HG02763 (cell line): Measurements from ENCODE around the gene PTGES.
"Not testable (repeated sequence)": the region's sequence is repeated elsewhere in the genome, so short reads cannot be mapped to it uniquely, and the experiment has no call there.

ENCODE experiments used
- ATAC-seq: cut with Tn5 transposase; IDR thresholded peaks from one replicate; pipeline ENCODE4 v1.9.1; 2021; ENCODE audit warnings: mild to moderate bottlenecking, moderate library complexity; ENCODE audit not compliant: unreplicated experiment

PTGES gene, protein sequence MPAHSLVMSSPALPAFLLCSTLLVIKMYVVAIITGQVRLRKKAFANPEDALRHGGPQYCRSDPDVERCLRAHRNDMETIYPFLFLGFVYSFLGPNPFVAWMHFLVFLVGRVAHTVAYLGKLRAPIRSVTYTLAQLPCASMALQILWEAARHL

DNA sequence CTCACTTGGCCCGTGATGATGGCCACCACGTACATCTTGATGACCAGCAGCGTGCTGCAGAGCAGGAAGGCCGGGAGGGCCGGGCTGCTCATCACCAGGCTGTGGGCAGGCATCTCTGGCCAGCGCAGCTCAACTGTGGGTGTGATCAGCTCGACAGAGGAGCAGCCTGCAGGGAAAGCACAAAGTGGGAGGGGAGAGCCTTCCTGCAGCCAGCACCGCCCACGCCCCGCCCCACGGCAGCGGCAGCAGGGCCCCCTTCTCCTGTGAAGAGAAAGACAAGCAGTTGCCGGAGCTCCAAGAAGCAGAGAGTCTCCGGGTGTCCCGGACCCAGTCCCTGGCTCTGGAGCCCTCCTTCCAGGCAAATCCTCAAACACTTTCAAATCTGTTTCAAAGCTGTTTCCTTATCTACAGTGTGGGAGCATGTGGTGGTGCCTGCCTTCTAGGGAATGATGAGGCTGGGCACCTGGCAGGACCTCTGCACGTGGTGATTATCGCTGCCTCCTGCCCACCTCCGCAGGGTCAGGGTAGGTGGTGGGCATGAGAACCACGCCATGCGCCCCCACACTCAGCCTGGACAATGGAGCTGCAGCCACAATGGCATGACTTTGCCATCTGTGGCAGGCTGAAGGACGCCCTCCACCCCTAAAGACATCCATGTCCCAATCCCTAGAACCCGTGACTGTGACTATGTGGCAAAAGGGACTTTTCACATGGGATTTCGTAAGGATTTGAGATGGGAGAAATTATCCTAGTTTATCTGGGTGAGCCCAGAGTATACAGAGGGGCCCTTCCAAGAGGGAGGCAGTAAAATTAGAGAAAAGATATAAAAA lies at the start of gene PTGES:
TSS of gene PTGES (minus strand) at position 143 of the 830 bp plus-strand sequence. CDS start at position 113, 30 bp downstream.
- no peak for ATAC-seq

DNA sequence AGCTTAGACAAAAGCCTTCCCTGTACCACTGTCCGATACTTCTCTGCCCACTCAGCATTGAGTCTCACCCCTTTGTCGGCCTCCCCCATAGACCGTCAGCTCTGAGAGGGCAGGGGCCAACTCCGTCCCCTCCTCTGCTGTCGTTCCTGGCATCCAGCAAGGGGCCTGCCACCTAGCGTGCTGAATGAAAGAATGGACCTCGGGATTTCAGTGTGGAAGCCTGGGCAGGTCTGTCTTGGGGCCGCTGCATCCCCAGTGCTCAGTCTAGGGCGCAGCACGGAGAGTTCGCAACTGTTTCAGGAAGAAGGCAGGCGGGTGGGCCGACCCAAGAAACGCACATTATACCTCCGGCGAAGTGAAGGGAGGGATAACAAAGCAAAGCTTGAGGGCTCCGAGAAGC lies 48.7 kb upstream of the PTGES start:
- no peak for ATAC-seq

DNA sequence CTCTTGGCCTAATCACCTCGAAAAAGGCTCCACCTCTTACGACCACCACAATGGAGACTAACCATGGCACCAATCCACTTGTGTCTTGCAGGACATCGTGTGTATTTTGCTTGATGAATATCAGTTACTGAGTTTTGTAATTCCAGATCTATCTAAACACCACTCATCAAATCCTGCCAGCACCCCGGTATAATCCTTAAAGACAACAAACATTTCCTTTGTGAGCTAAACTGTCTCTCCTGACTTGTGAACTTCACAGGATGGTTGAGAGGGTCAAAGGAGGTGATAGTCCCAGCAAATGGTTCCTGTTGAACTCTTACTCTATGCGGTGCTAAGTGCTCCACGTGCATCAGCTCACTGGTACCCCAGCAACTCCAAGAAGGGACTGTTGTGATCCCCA lies 46.1 kb upstream of the PTGES start:
- ATAC-seq = no peak

DNA sequence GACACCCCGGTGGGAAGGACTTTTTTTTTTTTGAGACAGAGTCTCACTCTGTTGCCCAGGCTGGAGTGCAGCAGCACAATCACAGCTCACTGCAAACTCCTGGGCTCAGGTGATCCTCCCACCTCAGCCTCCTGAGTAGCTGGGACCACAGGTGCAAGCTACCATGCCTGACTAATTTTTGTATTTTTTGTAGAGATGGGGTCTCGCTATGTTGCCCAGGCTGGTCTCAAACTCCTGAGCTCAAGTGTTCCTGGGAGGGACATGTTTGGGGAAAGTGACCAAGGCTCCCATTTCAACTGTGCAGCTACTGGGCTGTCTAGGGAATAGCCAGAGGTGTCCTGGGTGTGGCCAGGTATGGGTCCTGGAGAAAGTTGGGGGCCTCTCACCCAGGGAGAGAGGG lies 43.2 kb upstream of the PTGES start:
- ATAC-seq = not testable (repeated sequence)

DNA sequence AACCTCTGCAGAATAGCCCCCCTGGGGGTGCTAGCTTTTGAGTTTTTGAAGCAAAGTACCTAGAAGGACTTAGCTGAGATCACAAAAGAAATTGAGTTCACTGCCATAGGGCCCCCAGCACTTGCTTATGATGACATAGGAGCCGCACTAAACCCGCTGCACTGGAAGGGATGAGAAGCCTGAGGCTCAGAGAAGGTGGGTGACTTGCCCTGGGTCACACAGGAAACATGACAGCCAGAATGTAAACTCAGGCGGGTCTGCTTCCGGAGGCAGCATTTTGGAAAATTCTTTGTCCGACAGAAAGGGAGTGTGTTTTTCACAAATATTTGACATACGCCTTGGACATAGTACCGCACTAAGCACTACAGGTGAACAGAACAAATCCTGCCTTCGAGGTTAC lies 41.7 kb upstream of the PTGES start:
- ATAC-seq = no peak

DNA sequence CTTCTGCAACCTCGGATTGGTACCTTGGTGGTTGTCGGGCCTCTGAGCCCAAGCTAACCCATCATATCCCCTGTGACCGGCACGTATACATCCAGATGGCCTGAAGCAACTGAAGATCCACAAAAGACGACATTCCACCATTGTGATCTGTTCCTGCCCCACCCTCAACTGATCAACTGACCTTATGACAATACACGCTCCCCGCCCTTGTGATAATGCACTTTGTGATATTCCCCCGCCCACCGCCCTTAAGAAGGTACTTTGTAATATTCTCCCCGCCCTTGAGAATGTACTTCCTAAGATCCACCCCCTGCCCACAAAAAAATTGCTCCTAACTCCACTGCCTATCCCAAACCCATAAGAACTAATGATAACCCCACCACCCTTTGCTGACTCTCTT lies 33.6 kb upstream of the PTGES start:
- no peak for ATAC-seq

DNA sequence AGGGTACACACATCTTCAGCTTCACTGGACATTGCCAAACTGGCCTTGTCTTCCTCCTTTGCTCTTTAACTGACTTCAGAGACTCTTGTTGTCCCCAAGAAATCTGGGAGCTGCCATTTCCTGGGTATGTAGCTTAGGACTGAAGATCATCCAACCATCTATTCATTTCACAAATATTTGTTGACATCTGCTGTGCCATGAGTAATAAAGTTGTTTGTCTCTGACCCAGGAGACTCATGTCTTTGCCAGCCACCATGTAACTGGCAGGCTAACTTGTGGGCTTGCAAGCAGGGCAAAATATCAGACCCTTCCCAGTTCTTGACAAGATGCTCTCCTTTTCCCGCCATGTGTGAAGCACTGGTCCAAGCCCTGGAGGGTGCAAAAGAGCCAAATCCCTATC lies 33.0 kb upstream of the PTGES start:
- no peak for ATAC-seq

DNA sequence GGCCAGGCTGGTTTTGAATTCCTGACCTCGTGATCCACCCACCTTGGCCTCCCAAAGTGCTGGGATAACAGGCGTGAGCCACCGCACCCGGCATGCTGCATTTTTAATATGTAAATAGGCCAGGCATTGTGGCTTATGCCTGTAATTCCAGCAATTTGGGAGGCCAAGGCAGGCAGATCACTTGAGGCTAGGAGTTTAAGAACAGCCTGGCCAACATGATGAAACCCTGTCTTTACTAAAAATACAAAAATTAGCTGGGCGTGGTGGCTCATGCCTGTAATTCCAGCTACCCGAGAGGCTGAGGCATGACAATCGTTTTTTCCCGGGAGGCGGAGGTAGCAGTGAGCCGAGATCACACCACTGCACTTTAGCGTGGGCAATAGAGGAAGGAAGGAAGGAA lies 32.1 kb upstream of the PTGES start:
- not testable (repeated sequence) for ATAC-seq

DNA sequence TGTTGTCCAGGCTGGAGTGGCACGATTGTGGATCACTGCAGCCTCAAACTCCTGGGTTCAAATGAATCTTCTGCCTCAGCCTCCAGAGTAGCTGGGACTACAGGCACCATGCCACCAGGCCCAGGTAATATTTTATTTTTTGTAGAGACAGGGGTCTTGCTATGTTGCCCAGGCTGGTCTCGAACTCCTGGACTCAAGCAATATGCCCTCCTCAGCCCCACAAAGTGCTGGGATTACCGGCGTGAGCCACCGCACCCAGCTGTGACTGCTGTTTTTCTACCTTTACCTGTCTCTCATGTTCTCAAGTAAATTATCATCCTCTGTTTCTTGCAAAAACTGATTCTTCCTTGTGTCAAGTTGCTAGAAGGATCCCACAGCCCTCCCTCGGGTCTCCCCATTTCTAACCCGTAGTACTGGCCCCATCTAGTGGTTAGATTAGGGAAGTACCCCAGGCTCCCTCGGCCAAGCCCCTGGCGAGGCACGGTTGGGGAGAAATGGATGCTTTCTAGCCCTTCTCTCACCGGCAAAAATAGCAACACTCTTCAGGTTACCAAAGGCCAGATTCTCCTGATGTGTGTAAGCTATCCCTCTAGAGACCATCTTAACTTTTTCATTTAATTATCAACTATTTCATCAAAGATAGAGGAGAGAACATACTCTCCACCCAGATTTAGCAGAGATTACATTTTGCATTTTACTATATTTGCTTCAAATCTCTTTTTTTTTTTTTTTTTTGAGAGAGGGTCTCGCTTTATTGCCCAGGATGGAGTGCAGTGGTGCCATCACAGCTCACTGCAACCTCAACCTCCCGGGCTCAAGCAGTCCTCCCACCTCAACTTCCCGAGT lies 30.9 kb upstream of the PTGES start:
- ATAC-seq = no peak

DNA sequence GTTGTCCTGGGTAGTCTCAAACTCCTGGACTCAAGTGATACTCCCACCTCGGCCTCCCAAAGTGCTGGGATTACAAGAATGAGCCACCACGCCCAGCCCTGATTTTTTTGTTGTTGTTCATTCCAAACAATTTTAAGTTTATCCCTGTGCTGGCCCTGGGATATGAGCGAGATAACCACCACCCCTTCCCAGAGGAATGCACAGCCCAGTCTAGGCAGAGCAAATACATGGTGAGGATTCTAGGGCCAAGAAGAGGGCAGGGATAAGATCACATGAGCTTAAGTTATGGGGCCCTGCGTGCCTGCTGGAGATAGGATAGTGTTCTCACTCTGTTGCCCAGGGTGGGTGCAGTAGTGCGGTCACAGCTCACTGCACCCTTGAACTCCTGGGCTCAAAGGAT lies 29.1 kb upstream of the PTGES start:
- ATAC-seq = no peak

DNA sequence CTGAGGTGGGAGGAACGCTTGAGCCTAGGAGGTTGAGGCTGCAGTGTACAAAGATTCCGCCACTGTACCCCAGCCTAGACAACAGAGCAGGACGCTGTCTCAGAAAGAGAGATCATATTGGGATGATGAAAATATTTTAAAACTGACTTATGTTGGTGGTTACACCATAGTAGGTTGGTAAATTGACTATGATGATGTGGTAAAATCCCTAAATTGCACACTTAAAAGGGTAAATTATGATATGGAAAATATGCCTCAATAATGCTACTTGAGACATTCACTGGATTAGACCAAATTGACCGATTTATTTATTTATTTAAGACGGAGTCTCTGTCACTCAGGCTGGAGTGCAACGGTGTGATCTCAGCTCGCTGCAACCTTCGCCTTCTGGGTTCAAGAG lies 28.3 kb upstream of the PTGES start:
- ATAC-seq = no peak

DNA sequence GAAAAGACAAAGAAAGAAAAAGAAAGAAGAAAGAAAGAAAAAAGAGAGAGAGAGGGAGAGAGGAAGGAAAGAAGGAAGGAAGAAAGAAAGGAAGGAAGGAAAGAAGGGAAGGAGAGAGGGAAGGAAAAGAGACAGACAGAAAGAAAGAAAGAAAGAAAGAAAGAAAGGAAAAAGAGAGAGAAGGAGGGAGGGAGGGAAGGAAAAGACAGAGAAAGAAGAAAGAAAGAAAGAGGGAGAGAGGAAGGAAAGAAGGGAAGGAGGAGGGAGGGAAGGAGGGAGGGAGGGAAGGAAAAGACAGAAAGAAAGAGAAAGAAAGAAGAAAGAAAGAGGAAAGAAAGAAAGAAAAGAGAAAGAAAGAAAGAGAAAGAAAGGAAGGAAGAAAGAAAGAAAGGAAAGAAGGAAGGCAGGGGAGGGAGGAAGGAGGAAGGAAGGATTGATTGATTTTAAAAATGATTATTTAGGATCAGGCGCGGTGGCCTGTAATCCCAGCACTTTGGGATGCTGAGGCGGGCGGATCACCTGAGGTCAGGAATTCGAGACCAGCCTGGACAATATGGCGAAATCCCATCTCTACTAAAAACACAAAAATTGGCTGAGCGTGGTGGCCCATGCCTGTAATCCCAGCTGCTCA lies 26.8 kb upstream of the PTGES start:
- ATAC-seq = no peak

DNA sequence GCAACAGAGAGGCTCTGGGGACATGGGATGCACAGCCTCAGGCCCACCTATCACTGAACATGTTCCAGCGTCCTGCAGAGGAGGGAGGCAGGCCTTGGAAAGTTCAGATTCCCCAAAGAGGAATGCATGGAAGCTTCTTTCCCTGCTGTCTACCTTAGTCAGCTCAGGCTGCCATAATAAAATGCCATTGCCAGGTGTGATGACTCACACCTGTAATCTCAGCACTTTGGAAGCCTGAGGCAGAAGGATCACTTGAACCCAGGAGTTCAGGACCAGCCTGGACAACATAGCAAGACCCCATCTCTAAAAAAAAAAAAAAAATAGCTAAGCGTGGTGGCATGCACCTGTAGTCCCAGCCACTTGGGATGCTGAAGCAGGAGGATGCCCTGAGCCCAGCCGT lies 25.6 kb upstream of the PTGES start:
- ATAC-seq = no peak

DNA sequence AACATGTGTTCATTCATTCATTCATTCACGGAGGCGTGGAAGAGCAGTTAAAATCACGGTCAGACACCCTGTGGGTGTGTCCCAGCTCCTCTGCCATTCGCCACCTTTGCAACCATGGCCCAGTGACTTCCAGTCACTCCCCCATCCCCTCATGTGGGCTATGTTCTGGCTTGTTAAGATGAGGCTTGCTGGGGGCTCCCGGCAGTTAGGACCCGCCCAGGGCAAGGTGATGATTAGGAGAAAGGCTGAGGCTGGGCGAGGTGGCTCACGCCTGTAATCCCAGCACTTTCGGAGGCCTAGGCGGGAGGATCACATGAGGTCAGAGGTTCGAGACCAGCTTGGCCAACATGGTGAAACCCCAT lies 24.9 kb upstream of the PTGES start:
- no peak for ATAC-seq

DNA sequence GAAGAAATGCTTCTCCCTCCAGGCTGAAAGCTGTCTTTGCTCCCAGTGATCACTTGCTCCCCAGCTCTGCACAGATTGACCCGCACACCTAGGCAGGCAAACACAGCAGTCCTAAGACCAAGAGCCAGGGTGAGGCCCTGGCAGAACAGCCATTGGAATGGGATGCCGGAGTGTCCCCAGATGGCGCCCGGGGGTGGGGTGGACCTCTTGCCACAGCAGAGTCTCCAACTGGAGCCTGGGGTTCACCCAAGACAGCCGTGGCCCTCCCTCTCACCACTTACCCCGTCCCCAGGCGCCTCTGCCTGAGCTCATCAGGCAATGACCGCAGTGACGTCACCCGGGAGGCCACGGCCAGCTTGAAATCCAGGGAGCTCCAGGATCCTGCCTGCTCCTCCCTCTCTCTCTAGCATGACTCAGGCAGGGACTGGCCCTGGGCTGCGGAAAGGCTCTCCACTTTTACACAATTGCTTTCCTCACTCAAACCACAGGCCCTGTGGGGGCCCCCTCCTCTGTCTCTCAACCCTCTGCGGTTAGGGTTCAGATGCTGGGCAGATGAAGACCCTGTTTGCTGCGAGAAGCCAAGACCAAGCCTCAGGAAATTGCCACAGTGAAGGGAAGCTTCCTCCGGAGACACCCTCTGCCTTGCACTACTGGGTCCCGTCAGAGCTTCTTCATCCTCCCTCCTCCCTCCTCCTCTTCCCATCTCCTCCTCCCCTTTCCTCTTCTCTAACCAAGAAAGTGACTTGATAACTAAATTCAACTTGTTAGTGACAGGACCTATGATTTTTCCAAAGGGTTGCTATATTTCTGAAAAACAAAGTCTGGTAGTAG lies 24.3 kb upstream of the PTGES start:
- no peak for ATAC-seq

DNA sequence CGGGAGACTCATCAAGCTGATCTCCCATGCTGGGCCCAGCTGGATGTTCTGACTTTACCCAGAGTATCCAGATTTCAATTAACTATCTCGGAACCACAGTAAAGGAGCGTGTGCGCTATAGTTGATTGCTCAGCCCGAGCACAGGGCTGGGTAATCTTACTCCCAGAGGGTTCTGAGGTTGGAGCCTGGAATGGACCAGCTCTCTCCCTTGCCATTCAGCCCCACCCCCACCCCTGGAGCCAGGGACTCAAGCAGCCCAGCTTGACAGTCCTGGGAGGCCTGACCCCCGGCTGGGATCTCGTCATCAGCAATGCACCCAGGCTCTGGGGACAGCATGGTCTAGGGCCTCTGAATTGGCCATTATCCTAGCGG lies 23.7 kb upstream of the PTGES start:
- ATAC-seq = no peak

DNA sequence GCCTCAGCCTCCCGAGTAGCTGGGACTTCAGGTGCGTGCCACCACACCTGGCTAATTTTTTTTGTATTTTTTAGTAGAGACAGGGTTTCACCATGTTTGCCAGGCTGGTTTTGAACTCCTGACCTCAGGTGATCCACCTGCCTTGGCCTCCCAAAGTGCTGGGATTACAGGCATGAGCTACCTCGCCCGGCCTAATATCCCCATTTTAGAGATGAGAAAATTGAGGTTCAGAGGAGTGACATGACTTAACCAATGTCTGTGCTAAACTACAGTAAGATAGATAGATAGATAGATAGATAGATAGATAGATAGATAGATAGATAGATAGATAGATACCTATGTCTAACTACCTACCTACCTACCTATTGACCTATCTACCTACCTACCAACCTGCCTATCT lies 23.3 kb upstream of the PTGES start:
- ATAC-seq = not testable (repeated sequence)

DNA sequence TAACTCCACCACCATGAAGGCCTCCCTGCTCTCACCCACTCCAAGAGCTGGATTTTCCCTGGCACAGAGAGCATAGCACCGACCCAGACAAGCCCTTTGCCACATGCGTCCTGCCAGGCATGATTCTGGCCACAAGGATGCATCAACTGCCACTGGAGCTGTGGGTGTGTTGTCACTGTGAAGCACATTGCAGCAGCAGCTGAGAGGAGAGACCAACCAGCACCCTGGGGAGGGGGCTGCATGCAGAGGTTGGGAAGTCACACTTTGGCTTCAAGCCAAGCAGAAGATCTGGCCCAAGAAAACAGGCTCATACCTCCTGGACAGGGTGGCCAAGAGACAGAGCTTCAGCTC lies 22.6 kb upstream of the PTGES start:
- no peak for ATAC-seq

DNA sequence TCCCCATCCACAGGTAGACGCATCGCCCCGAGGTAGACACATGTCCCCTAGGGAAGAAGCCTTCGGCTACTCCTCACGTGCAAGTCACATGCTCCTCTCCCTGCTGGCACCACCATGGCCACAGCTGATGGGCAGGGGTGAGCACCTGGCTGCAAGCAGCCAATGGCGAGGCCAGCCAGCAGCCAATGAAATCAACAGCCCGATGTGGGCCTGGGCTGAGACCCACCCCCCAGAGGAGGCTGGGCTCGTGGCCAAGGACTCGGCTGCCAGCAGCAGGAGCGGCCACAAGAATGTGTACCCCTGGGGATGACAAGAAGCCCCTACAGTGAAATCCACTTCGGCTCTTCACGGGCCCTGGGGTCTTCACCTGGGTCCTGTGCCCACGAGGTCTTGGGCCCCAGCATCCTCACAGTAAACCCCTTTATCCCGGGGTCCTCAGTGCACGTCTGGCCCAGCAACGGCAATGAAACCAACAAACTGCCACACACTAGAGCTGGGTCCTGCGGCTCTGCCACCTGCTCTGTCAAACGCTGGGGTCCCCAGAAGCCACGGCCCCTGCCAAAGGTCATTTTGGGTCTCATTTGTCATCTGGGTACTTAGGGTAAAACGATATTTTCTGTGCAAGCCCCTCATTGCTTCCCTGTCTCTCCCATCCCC lies 22.1 kb upstream of the PTGES start:
- no peak for ATAC-seq
